HepG2 (cell line): ENCODE measurements around the gene ISOC2. TPM values are rescaled to one million over a fixed set of nuclear protein-coding genes. Genes with fewer than 3 reads are reported as not detected.

ENCODE experiments used
- ARID4A ChIP-seq: sonication (generic); formaldehyde crosslinking; IDR thresholded peaks from 2 replicates; pipeline ENCODE4 v1.5.0; 2020; ENCODE audit warnings: mild to moderate bottlenecking, missing genetic modification reagents, borderline replicate concordance
- EHMT2 ChIP-seq: fragments of 200-600 bp; sonication (generic); IDR thresholded peaks from 2 replicates; pipeline ENCODE4 v1.7.0; 2017; ENCODE audit warnings: antibody characterized with exemption, low read depth, low read length, borderline replicate concordance
- KAT2B ChIP-seq: fragments of 150-350 bp; IDR thresholded peaks from 2 replicates; pipeline ENCODE4 v1.6.1; 2014; ENCODE audit warnings: low read depth, low read length, borderline replicate concordance
- ZBTB8A ChIP-seq: sonication (generic); formaldehyde crosslinking; IDR thresholded peaks from 2 replicates; pipeline ENCODE4 v1.4.0; 2020; ENCODE audit warnings: mild to moderate bottlenecking, low read depth, missing genetic modification reagents, borderline replicate concordance
- ZFP90 ChIP-seq: sonication (generic); formaldehyde crosslinking; IDR thresholded peaks from 2 replicates; pipeline ENCODE4 v1.8.0; 2022; ENCODE audit warnings: missing genetic modification reagents, mild to moderate bottlenecking, inconsistent platforms, borderline replicate concordance
- ZNF326 ChIP-seq: sonication (generic); formaldehyde crosslinking; IDR thresholded peaks from 2 replicates; pipeline ENCODE4 v1.4.0; 2020; ENCODE audit warnings: missing genetic modification reagents, borderline replicate concordance
- ZNF7 ChIP-seq: IDR thresholded peaks from 2 replicates; pipeline ENCODE4 v1.6.1; 2016; ENCODE audit warnings: missing biosample characterization, missing genetic modification reagents
- ZSCAN12 ChIP-seq: sonication (generic); formaldehyde crosslinking; IDR thresholded peaks from 2 replicates; pipeline ENCODE4 v1.9.0; 2021; ENCODE audit warnings: mild to moderate bottlenecking, missing genetic modification reagents
- polyA plus RNA-seq, 8 experiments: library from polyadenylated mRNA; depleted of rRNA in 3 of 8; stranded (reverse) in 7 of 8; unstranded in 1 of 8; fragments of >200 nt; fragmentation: Illumina TruSeq in 4 of 8; extraction: Trizol in 4 of 8; gene quantifications; 2 replicates each; pipeline versions ENCODE4 v1.2.1 to v1.2.3, GENCODE V29; 2011 to 2016; ENCODE audit warnings: low read depth in 4 of 8, missing spikeins in 1 of 8, mixed read lengths in 1 of 8; ENCODE audit not compliant: insufficient read depth in 1 of 8
- total RNA-seq, 5 experiments: library from RNA; depleted of rRNA; stranded (reverse); fragments of >200 nt; fragmentation: Illumina TruSeq; extraction: Trizol; gene quantifications; 2 replicates each; pipeline ENCODE4 v1.2.3, GENCODE V29; 2016; ENCODE audit warnings: low read depth in 1 of 5
- TF ChIP-seq, protein P1 (sequence below): conservative IDR thresholded peaks from 2 replicates; pipeline ENCODE4 v1.6.1; 2018; ENCODE audit warnings: missing genetic modification reagents
- TF ChIP-seq, protein P2 (sequence below): sonication (generic); formaldehyde crosslinking; IDR thresholded peaks from 2 replicates; pipeline ENCODE4 v1.5.0; 2020; ENCODE audit warnings: mild to moderate bottlenecking, missing genetic modification reagents, borderline replicate concordance
- TF ChIP-seq, protein P3 (sequence below): sonication (generic); formaldehyde crosslinking; IDR thresholded peaks from 2 replicates; pipeline ENCODE4 v1.9.0; 2022; ENCODE audit warnings: missing genetic modification reagents, mild to moderate bottlenecking, borderline replicate concordance

ISOC2 gene
- total and polyA plus RNA-seq, 2 of the 13 experiments (the other 11 are each of a cell fraction or from before 2014, with no cell fraction given), result 76.8 to 105 TPM

- TF ChIP-seq, protein P1, sequence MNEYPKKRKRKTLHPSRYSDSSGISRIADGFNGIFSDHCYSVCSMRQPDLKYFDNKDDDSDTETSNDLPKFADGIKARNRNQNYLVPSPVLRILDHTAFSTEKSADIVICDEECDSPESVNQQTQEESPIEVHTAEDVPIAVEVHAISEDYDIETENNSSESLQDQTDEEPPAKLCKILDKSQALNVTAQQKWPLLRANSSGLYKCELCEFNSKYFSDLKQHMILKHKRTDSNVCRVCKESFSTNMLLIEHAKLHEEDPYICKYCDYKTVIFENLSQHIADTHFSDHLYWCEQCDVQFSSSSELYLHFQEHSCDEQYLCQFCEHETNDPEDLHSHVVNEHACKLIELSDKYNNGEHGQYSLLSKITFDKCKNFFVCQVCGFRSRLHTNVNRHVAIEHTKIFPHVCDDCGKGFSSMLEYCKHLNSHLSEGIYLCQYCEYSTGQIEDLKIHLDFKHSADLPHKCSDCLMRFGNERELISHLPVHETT, result no peak
- no peak for TF ChIP-seq ZFP90 (CRISPR knock-in tag)
- TF ChIP-seq ZNF326 (CRISPR knock-in tag), result no peak
- TF ChIP-seq, protein P2, sequence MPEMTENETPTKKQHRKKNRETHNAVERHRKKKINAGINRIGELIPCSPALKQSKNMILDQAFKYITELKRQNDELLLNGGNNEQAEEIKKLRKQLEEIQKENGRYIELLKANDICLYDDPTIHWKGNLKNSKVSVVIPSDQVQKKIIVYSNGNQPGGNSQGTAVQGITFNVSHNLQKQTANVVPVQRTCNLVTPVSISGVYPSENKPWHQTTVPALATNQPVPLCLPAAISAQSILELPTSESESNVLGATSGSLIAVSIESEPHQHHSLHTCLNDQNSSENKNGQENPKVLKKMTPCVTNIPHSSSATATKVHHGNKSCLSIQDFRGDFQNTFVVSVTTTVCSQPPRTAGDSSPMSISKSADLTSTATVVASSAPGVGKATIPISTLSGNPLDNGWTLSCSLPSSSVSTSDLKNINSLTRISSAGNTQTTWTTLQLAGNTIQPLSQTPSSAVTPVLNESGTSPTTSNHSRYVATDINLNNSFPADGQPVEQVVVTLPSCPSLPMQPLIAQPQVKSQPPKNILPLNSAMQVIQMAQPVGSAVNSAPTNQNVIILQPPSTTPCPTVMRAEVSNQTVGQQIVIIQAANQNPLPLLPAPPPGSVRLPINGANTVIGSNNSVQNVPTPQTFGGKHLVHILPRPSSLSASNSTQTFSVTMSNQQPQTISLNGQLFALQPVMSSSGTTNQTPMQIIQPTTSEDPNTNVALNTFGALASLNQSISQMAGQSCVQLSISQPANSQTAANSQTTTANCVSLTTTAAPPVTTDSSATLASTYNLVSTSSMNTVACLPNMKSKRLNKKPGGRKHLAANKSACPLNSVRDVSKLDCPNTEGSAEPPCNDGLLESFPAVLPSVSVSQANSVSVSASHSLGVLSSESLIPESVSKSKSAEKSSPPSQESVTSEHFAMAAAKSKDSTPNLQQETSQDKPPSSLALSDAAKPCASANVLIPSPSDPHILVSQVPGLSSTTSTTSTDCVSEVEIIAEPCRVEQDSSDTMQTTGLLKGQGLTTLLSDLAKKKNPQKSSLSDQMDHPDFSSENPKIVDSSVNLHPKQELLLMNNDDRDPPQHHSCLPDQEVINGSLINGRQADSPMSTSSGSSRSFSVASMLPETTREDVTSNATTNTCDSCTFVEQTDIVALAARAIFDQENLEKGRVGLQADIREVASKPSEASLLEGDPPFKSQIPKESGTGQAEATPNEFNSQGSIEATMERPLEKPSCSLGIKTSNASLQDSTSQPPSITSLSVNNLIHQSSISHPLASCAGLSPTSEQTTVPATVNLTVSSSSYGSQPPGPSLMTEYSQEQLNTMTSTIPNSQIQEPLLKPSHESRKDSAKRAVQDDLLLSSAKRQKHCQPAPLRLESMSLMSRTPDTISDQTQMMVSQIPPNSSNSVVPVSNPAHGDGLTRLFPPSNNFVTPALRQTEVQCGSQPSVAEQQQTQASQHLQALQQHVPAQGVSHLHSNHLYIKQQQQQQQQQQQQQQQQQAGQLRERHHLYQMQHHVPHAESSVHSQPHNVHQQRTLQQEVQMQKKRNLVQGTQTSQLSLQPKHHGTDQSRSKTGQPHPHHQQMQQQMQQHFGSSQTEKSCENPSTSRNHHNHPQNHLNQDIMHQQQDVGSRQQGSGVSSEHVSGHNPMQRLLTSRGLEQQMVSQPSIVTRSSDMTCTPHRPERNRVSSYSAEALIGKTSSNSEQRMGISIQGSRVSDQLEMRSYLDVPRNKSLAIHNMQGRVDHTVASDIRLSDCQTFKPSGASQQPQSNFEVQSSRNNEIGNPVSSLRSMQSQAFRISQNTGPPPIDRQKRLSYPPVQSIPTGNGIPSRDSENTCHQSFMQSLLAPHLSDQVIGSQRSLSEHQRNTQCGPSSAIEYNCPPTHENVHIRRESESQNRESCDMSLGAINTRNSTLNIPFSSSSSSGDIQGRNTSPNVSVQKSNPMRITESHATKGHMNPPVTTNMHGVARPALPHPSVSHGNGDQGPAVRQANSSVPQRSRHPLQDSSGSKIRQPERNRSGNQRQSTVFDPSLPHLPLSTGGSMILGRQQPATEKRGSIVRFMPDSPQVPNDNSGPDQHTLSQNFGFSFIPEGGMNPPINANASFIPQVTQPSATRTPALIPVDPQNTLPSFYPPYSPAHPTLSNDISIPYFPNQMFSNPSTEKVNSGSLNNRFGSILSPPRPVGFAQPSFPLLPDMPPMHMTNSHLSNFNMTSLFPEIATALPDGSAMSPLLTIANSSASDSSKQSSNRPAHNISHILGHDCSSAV (CRISPR knock-in tag), result no peak
- no peak for TF ChIP-seq ZNF7 (CRISPR knock-in tag)
- TF ChIP-seq KAT2B, result no peak
- TF ChIP-seq, protein P3, sequence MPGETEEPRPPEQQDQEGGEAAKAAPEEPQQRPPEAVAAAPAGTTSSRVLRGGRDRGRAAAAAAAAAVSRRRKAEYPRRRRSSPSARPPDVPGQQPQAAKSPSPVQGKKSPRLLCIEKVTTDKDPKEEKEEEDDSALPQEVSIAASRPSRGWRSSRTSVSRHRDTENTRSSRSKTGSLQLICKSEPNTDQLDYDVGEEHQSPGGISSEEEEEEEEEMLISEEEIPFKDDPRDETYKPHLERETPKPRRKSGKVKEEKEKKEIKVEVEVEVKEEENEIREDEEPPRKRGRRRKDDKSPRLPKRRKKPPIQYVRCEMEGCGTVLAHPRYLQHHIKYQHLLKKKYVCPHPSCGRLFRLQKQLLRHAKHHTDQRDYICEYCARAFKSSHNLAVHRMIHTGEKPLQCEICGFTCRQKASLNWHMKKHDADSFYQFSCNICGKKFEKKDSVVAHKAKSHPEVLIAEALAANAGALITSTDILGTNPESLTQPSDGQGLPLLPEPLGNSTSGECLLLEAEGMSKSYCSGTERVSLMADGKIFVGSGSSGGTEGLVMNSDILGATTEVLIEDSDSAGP (CRISPR knock-in tag), result peak; percentile 44; the same call in 1 of the 2 replicates
- TF ChIP-seq ZBTB8A (CRISPR knock-in tag), result no peak
- no peak for TF ChIP-seq EHMT2
- no peak for TF ChIP-seq ZSCAN12 (CRISPR knock-in tag)
- TF ChIP-seq ARID4A (CRISPR knock-in tag), result no peak; the same call in 1 of the 2 replicates
Measured at GRCh38 chr19:55484593-55485438, 23.4 kb upstream of the ISOC2 start, which contains the start of gene NAT14 (continued).
